ENCODE measurements around the gene TBC1D12.
A peak's percentile ranks its signal among the peaks of the same experiment; 100 is the strongest.

Gene TBC1D12

DNA sequence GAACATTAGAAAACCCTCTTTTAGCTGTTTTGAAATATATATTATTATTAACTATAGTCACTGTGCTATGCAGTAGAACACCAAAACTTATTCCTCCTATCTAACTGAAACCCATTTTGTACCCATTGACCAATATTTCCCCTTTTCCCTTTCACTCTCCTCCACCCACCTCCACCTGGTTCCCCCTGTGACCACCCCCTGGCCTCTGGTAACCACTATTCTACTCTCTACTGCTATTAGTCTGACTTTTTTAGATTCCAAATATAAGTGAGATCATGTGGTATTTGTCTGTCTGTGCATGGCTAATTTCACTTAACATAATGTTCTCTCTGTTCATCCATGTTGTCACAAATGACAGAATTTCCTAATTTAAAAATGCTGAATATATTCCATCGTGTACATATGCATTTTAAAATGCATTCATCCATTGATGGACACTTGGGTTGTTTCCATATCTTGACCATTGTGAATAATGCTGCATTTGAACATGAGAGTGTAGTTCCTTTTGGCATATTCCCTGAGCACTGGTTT lies 18.7 kb downstream of the TBC1D12 start:
- no peak for TF ChIP-seq POLR2A (IDR thresholded peaks at IDR 0.05; ENCODE audit: low read depth, low read length)
- peak; percentile 85 for FAIRE-seq
- DNase-seq (ENCODE audit: insufficient read length, low spot score): no peak

DNA sequence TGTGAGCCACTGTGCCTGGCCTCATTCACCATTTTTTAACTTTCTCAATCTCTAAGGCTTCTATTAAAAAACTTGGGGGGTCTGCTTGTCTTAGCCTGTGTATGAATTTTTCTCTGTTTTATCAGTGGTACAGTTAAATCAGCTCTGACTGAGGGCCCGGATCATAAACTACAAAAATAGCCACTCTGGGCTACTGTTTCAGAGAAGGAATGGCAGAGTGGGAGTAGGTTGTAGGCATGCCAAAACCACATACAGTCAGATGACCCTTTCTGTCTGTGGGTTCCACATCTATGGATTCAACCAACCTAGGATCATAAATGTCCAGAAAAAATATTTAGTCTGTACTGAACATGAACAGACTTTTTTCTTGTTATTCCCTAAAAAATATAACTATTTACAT lies 21.3 kb downstream of the TBC1D12 start:
- no peak for DNase-seq (ENCODE audit: insufficient read length, low spot score)
- no peak for TF ChIP-seq POLR2A (IDR thresholded peaks at IDR 0.05; ENCODE audit: low read depth, low read length)
- FAIRE-seq: peak; percentile 89

DNA sequence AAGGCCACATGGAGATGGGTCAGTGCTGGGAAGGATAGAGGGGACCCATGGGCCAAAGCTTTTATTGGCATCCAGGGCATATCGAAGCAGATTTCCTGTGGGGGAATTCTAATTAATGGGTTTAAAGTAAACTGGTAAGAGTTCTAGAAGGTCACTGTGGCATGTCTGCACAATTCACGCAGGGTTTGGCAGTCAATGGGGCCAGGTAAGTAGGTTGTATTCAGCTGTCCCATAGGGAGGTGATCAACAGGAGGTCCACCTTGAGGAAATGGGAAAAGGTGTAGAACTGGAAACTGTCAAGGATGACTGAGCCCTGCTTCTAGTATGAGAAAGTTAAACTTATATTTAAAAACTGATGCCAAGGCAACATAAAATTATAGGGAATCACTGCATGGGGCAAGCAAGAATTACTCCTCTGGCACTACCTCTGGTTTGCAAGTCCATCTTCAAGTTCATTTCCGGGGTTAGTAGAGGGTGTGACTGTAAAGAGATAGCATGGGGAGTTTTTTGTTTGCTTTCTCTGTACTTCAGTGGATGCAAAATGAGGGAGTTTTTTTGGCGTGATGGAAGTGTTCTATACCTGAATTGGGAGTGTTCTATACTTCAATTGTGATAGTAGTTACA lies 22.5 kb downstream of the TBC1D12 start:
- FAIRE-seq (no peak), DNase-seq (ENCODE audit: insufficient read length, low spot score) (no peak)
- no peak for TF ChIP-seq POLR2A (IDR thresholded peaks at IDR 0.05; ENCODE audit: low read depth, low read length)

GRCh38 chr10:94425942-94426341 lies 23.6 kb downstream of the TBC1D12 start:
- FAIRE-seq: no peak
- no peak for DNase-seq (ENCODE audit: insufficient read length, low spot score)
- TF ChIP-seq POLR2A (IDR thresholded peaks at IDR 0.05; ENCODE audit: low read depth, low read length): no peak

DNA sequence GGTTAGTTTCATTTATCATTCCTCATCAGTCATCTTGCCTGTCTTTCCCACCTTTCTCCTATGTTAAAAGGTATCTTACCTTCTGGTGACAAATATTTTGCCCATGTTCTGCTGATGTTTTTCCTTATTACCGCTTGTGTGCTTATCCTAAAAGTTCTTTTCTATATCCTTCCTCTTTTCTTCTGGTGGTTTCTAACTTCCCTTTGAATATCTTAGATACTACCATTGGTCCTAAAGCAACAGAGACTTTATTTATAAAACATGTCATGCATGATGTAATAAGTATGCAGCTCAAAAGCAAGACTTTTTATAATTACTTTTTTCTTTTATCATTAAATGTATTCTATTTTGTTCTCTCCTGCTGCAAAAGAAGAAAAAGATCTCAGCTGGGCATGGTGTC lies 24.8 kb downstream of the TBC1D12 start:
- FAIRE-seq: no peak
- no peak for TF ChIP-seq POLR2A (IDR thresholded peaks at IDR 0.05; ENCODE audit: low read depth, low read length)

DNA sequence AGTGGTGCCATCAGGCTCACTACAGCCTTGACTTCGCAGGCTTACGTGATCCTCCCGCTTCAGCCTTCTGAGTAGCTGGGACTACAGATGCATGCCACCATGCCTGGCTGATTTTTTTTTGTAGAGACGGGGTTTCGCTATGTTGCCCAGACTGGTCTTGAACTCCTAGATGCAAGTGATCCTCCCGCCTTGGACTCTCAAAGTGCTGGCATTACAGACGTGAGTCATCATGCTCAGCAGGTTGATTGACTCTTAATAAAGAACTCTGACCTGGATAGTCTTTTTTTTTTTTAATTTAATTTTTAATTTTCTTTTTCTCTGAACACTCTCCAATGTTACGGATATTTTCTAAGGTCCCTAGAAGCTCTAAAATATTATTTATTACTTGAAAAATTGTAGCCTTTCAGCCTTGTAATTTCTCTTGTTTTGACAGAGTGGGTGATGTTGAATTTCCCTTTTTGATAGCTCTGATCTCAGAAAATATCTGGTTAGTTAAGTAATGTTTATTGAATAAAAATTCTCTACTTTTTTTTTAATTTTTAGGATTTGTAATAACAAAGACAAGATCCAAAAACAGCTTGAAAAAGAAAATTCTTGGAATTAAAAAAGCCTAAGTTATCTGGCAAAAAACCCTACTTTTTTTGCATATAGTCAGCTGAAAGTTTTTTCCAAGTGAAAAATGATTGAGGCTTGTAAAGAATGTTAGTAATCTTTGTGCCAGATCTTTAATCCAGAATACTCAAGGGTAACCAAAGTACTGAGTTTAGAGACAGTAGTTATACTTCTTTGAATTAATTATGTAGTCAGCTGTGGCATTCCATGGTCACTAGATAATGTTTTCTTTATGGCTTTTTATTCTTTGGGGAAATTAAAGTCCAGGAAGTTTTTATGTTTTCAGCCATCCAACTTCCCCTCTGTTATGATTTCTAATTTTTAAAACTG lies 26.7 kb downstream of the TBC1D12 start:
- FAIRE-seq (peak; percentile 83), DNase-seq (ENCODE audit: insufficient read length, low spot score) (no peak)
- no peak for TF ChIP-seq POLR2A (IDR thresholded peaks at IDR 0.05; ENCODE audit: low read depth, low read length)

More for the DNA sequence above, 24.8 kb downstream of the TBC1D12 start:
- no peak for DNase-seq (ENCODE audit: insufficient read length, low spot score)

DNA sequence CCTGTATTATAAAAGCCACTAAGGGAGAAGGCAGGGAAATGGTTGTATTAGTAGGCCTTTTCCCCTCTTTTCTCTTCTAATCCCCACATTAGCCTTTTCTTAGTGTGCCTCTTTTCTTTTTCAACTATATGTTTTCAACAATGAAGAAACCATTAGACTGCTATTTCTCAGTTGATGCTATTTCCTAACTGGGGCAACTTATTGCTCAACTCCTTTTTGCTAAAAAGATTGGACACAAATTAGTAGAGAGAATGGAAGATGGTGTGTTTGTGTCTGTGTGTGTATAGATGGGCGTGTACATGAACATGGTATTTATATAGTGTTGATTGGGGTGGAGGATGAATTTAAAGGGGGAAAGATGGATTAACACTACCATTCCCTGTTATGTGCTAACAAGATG lies 28.4 kb downstream of the TBC1D12 start:
- no peak for DNase-seq (ENCODE audit: insufficient read length, low spot score)
- TF ChIP-seq POLR2A (IDR thresholded peaks at IDR 0.05; ENCODE audit: low read depth, low read length): no peak
- no peak for FAIRE-seq

DNA sequence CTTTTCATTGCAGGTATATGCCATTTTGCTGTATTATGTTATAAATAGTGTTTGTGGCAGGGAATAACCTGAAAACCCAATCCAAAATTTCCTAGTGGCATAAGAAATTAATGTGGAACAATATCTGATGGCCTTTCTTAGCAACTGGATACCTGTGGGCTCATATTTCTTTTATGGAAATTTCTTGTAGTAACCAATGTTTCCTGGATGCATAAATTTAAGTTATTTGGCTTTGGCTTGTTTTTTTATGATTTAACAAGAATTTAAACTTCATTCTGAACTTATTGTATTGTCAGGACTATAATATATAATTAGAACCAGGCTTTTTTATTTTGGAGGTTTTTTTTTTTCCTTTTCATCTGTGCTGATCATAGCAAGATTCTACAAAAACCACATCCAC lies 30.1 kb downstream of the TBC1D12 start:
- FAIRE-seq: no peak
- no peak for TF ChIP-seq POLR2A (IDR thresholded peaks at IDR 0.05; ENCODE audit: low read depth, low read length)
- no peak for DNase-seq (ENCODE audit: insufficient read length, low spot score)

GRCh38 chr10:94439275-94439861 lies 37.0 kb downstream of the TBC1D12 start:
- FAIRE-seq: peak; percentile 78
- DNase-seq (ENCODE audit: insufficient read length, low spot score): no peak
- TF ChIP-seq POLR2A (IDR thresholded peaks at IDR 0.05; ENCODE audit: low read depth, low read length): no peak

DNA sequence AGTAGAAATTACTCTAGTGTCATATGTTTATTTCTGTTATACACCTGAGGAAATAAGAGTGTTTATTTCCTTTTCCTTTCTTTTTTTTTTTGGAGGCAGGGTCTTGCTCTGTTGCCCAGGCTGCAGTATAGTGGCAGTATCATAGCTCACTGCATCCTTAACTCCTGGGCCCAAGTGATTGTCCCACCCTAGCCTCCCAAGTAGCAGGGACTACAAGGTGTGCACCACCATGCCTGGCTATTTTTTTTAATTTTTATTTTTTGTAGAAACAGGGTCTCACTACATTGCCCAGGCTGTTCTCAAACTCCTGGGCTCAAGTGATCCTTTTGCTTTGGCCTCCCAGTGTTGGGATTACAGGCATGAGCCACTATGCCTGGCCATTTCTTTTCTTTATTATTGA lies 37.8 kb downstream of the TBC1D12 start:
- no peak for TF ChIP-seq POLR2A (IDR thresholded peaks at IDR 0.05; ENCODE audit: low read depth, low read length)
- FAIRE-seq: no peak
- no peak for DNase-seq (ENCODE audit: insufficient read length, low spot score)

DNA sequence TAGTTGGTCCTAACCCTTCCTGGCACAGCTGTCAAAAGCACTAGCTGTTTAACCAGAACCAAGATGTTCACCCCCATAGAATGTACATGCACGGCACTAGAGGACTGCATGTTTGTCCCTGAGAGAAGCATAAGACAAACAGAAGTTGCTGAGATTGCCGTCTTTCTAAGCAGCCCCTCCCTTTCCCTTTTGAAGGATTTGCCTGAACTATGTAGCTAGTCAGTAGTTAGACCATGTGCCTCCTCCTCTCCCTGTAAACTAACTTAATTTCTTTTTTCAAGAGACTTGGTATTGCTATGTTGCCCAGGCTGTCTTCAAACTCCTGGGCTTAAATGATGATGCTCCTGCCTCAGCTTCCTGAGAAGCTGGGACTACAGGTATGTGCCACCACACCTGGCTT lies 40.7 kb downstream of the TBC1D12 start:
- no peak for TF ChIP-seq POLR2A (IDR thresholded peaks at IDR 0.05; ENCODE audit: low read depth, low read length)
- DNase-seq (ENCODE audit: insufficient read length, low spot score): no peak
- peak; percentile 69 for FAIRE-seq

DNA sequence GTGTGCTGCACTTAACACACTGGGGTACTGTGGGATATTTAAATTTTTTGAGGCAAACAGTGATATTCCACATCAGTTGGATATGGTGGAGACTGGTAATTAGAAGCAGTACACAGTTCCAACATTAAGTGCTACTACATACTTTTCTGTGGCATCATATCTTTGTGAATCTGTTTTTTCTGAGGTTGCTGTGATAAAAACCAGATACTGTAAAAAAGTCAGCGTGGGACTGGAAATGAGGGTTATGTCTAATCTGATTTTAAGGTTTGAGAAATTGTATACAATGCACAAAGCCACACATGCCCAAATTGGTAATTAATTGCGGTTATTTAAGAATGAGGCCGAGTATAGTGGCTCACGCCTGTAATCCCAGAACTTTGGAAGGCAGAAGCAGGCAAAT lies 41.2 kb downstream of the TBC1D12 start:
- no peak for FAIRE-seq
- DNase-seq (ENCODE audit: insufficient read length, low spot score): no peak
- TF ChIP-seq POLR2A (IDR thresholded peaks at IDR 0.05; ENCODE audit: low read depth, low read length): no peak

DNA sequence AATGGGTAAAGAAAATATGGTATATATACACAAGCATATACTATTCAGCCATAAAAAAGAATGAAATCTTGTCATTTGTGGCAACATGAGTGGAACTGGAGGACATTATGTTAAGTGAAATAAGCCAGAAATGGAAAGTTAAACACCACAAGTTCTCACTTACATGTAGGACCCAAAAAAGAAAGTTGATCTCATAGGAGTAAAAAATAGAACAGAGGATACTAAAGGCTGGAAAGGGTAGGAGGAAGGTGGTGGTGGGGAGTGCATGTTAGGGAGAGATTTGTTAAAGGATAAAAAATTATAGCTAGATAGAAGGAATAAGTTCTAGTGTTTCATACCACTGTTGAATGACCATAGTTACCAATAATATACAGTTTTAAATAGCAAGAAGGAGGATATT lies 48.4 kb downstream of the TBC1D12 start:
- DNase-seq (ENCODE audit: insufficient read length, low spot score): no peak
- no peak for TF ChIP-seq POLR2A (IDR thresholded peaks at IDR 0.05; ENCODE audit: low read depth, low read length)
- FAIRE-seq: peak; percentile 15

- FAIRE-seq: peak; percentile 33
- TF ChIP-seq POLR2A (IDR thresholded peaks at IDR 0.05; ENCODE audit: low read depth, low read length): no peak
- no peak for DNase-seq (ENCODE audit: insufficient read length, low spot score)
Measured at GRCh38 chr10:94451883-94452519, 49.7 kb downstream of the TBC1D12 start.
